ENCODE measurements around the gene TRAPPC2L. TPM values are rescaled to one million over a fixed set of nuclear protein-coding genes. Genes with fewer than 3 reads are reported as not detected.

The TRAPPC2L gene
- total and polyA plus RNA-seq, 2 experiments from 2014 or later = 59.3 to 167 TPM

DNA sequence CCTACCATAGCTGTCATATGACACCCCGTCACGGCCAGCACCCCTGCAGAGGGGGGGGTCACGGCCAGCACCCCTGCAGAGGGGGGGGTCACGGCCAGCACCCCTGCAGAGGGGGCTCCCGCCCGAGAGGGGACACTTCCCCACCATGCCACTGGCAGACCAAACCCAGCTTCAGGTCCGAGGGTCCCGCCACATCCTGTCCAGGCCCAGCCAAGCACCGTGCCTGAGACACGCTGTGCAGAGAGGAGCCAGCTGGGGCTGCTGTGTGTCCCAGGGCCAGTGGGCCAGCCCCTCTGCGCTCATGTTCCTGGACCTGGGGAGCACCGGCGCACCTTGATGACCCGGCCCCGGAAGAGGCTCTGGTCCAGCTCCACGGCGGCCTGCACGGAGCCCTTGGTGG is 7.6 kb downstream of the TRAPPC2L start (continued):
- no peak for TF ChIP-seq JUNB (IDR thresholded peaks at IDR 0.05; ENCODE audit: unreplicated experiment)
- TF ChIP-seq, protein P1, sequence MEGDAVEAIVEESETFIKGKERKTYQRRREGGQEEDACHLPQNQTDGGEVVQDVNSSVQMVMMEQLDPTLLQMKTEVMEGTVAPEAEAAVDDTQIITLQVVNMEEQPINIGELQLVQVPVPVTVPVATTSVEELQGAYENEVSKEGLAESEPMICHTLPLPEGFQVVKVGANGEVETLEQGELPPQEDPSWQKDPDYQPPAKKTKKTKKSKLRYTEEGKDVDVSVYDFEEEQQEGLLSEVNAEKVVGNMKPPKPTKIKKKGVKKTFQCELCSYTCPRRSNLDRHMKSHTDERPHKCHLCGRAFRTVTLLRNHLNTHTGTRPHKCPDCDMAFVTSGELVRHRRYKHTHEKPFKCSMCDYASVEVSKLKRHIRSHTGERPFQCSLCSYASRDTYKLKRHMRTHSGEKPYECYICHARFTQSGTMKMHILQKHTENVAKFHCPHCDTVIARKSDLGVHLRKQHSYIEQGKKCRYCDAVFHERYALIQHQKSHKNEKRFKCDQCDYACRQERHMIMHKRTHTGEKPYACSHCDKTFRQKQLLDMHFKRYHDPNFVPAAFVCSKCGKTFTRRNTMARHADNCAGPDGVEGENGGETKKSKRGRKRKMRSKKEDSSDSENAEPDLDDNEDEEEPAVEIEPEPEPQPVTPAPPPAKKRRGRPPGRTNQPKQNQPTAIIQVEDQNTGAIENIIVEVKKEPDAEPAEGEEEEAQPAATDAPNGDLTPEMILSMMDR (conservative IDR thresholded peaks at IDR 0.05; ENCODE audit: low read depth in 2 of 2) = no peak
- TF ChIP-seq, protein P2, sequence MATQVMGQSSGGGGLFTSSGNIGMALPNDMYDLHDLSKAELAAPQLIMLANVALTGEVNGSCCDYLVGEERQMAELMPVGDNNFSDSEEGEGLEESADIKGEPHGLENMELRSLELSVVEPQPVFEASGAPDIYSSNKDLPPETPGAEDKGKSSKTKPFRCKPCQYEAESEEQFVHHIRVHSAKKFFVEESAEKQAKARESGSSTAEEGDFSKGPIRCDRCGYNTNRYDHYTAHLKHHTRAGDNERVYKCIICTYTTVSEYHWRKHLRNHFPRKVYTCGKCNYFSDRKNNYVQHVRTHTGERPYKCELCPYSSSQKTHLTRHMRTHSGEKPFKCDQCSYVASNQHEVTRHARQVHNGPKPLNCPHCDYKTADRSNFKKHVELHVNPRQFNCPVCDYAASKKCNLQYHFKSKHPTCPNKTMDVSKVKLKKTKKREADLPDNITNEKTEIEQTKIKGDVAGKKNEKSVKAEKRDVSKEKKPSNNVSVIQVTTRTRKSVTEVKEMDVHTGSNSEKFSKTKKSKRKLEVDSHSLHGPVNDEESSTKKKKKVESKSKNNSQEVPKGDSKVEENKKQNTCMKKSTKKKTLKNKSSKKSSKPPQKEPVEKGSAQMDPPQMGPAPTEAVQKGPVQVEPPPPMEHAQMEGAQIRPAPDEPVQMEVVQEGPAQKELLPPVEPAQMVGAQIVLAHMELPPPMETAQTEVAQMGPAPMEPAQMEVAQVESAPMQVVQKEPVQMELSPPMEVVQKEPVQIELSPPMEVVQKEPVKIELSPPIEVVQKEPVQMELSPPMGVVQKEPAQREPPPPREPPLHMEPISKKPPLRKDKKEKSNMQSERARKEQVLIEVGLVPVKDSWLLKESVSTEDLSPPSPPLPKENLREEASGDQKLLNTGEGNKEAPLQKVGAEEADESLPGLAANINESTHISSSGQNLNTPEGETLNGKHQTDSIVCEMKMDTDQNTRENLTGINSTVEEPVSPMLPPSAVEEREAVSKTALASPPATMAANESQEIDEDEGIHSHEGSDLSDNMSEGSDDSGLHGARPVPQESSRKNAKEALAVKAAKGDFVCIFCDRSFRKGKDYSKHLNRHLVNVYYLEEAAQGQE (IDR thresholded peaks at IDR 0.05; ENCODE audit: unreplicated experiment) = no peak
- TF ChIP-seq POLR2AphosphoS5 (IDR thresholded peaks at IDR 0.05; ENCODE audit: low read depth) = no peak
- TF ChIP-seq EZH2 (IDR thresholded peaks at IDR 0.05; ENCODE audit: low read depth, unreplicated experiment) = no peak
- no peak for TF ChIP-seq ZNF114 (CRISPR knock-in tag; IDR thresholded peaks at IDR 0.05)
- no peak for TF ChIP-seq CREB1 (CRISPR knock-in tag; IDR thresholded peaks at IDR 0.05; ENCODE audit: low read depth)
- TF ChIP-seq, protein P3, sequence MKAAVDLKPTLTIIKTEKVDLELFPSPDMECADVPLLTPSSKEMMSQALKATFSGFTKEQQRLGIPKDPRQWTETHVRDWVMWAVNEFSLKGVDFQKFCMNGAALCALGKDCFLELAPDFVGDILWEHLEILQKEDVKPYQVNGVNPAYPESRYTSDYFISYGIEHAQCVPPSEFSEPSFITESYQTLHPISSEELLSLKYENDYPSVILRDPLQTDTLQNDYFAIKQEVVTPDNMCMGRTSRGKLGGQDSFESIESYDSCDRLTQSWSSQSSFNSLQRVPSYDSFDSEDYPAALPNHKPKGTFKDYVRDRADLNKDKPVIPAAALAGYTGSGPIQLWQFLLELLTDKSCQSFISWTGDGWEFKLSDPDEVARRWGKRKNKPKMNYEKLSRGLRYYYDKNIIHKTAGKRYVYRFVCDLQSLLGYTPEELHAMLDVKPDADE (IDR thresholded peaks at IDR 0.05) = no peak

DNA sequence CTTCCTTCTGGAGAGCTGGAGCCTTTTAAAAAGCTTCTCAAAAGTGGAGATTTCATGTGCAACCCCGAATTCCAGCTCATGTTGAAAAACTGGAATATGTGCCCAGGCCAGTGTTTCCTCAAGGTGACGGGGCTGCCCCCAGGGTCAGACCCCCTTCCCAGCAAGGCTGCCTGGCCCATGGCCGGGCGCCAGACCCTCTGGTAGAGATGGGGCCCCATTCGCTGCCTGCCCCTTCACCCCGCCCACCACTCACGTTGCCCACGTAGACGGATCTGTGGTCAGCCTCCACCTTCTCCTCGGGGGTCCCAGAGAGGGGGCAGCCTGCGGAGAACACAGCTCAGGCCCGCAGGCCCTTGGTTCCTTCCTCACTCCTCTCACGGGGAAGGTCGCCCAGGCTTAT is 8.4 kb downstream of the TRAPPC2L start:
- no peak overlapping the region for H3K4me3 Mint-ChIP-seq
- H3K4me1 Mint-ChIP-seq = no peaks in the 10 kb centered on the region
- Histone ChIP-seq H3K4me3 (no peak overlapping the region), H3K9me2 (ENCODE audit: insufficient read depth) (no peaks in the 10 kb centered on the region), H3F3A (replicated peaks; ENCODE audit: low read depth) (no peaks in the 10 kb centered on the region), H3K79me2 (replicated peaks; ENCODE audit: insufficient read depth) (no peaks in the 10 kb centered on the region), H3K4me1 (ENCODE audit: insufficient read depth) (no peaks in the 10 kb centered on the region), H3K36me3 (ENCODE audit: insufficient read depth) (no peaks in the 10 kb centered on the region), H2AFZ (no peak overlapping the region), H4K20me1 (replicated peaks; ENCODE audit: insufficient read depth) (no peaks in the 10 kb centered on the region; the same call in 1 of the 2 replicates), H3K4me2 (no peak overlapping the region), H3K27me3 (ENCODE audit: insufficient read depth) (no peaks in the 10 kb centered on the region), H3K27ac (ENCODE audit: low read depth) (no peak overlapping the region)
- DNase-seq (ENCODE audit: low spot score) (no peak), ATAC-seq (no peak)
- H3K27me3 Mint-ChIP-seq (ENCODE audit: insufficient read depth, low read depth, poor library complexity) = peaks cover 5% of the 10 kb centered on the region
- peaks cover 6% of the 10 kb centered on the region for H3K36me3 Mint-ChIP-seq (ENCODE audit: low read depth)
- TF ChIP-seq ZNF331 (CRISPR knock-in tag; IDR thresholded peaks at IDR 0.05; ENCODE audit: low read depth) (no peak), ZNF114 (CRISPR knock-in tag; IDR thresholded peaks at IDR 0.05) (no peak)
- H3K27ac Mint-ChIP-seq = no peak overlapping the region
- H3K9me3 Mint-ChIP-seq = no peaks in the 10 kb centered on the region
